ENCODE results near the gene LPIN3. TPM values are rescaled to one million over a fixed set of nuclear protein-coding genes. Genes with fewer than 3 reads are reported as not detected.

Gene LPIN3
- total and polyA plus RNA-seq, 7 donors, result 0.57 to 3.0 (median 1.5) TPM

GRCh38 chr20:41355192-41355591 lies 14.6 kb downstream of the LPIN3 start:
- Histone ChIP-seq H3K4me3 (no peak overlapping the region), H3K36me3 (ENCODE audit: insufficient read depth in 1 of 2, low read depth in 1 of 2) (no peaks in the 10 kb centered on the region), H3K27me3 (ENCODE audit: insufficient read depth in 3 of 3, low read length in 2 of 3) (no peaks in the 10 kb centered on the region), H3K27ac (no peak overlapping the region), H3K9me3 (no peaks in the 10 kb centered on the region), H3K4me1 (no peaks in the 10 kb centered on the region)
- intact Hi-C loops (cut with DNase I), result no loop called here
- no peak for ATAC-seq
- 97 to 100% (median 100%) methylated on average over 3 of the region's 3 CpGs for WGBS, 3 donors
- TF ChIP-seq, protein P1, sequence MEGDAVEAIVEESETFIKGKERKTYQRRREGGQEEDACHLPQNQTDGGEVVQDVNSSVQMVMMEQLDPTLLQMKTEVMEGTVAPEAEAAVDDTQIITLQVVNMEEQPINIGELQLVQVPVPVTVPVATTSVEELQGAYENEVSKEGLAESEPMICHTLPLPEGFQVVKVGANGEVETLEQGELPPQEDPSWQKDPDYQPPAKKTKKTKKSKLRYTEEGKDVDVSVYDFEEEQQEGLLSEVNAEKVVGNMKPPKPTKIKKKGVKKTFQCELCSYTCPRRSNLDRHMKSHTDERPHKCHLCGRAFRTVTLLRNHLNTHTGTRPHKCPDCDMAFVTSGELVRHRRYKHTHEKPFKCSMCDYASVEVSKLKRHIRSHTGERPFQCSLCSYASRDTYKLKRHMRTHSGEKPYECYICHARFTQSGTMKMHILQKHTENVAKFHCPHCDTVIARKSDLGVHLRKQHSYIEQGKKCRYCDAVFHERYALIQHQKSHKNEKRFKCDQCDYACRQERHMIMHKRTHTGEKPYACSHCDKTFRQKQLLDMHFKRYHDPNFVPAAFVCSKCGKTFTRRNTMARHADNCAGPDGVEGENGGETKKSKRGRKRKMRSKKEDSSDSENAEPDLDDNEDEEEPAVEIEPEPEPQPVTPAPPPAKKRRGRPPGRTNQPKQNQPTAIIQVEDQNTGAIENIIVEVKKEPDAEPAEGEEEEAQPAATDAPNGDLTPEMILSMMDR (IDR thresholded peaks at IDR 0.05), result no peak
- no peak for DNase-seq

DNA sequence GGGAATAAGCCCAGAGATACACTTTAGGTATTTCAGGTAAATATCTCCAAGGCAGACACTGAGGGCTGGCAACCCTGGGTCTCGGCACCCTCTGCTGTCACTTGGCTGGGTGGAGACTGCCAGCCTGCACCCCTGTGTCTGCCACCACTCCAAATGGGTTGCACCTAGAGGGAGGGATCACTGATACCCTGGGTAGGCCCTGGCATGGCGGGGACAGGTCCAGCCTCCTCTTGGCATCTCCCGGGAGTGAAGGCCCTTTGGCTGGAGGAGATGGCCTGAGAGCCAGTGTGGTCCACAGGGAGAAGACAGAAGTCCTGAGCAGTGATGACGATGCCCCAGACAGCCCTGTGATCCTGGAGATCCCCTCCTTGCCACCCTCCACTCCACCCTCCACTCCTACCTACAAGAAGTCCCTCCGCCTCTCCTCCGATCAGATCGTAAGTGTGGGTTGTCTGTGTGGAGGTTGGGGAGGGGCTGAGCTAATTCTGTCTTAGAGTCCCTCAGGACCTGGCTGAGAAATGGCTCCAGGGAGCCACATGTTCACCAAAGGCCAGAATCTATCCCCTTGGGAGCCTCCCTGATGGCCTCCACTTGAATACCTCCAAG lies 15.1 kb downstream of the LPIN3 start:
- intact Hi-C loops (cut with DNase I), result no loop called here
- Histone ChIP-seq H3K27ac (no peak overlapping the region), H3K36me3 (ENCODE audit: insufficient read depth in 1 of 2, low read depth in 1 of 2) (no peaks in the 10 kb centered on the region), H3K9me3 (no peaks in the 10 kb centered on the region), H3K4me1 (no peaks in the 10 kb centered on the region), H3K27me3 (ENCODE audit: insufficient read depth in 3 of 3, low read length in 2 of 3) (no peaks in the 10 kb centered on the region), H3K4me3 (no peak overlapping the region)
- ATAC-seq, result no peak
- TF ChIP-seq, protein P1 (IDR thresholded peaks at IDR 0.05), result no peak
- WGBS, 3 donors, result 73 to 85% (median 77%) methylated on average over 6 to 7 of the region's 7 CpGs
- DNase-seq, result peak in 1 of 2 donors; percentile 30

DNA sequence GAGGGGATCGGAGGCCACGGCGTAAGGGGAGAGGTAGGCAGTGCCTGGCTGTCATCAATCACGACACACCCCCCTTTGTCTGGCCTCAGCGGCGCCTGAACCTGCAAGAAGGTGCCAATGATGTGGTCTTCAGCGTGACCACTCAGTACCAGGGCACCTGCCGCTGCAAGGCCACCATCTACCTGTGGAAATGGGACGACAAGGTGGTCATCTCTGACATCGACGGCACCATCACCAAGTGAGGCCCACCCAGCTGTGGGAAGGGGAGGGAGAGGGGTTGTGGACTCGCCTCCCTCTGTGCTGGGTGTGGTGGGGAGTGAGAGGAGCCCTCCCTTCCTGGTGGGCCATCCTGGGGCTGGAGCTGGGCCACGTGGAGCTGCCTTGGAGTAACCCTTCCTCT lies 16.3 kb downstream of the LPIN3 start:
- H3K9me3 ChIP-seq, result no peaks in the 10 kb centered on the region
- peak in 1 of 2 donors; percentile 30 for DNase-seq

GRCh38 chr20:41357424-41358163 lies 17.0 kb downstream of the LPIN3 start:
- Histone ChIP-seq H3K27ac (no peak overlapping the region), H3K9me3 (no peaks in the 10 kb centered on the region), H3K27me3 (ENCODE audit: insufficient read depth in 3 of 3, low read length in 2 of 3) (no peaks in the 10 kb centered on the region), H3K4me3 (no peak overlapping the region), H3K4me1 (peaks cover 9% of the 10 kb centered on the region), H3K36me3 (ENCODE audit: insufficient read depth in 1 of 2, low read depth in 1 of 2) (no peaks in the 10 kb centered on the region)
- 79 to 88% (median 84%) methylated on average over 11 of the region's 11 CpGs for WGBS, 3 donors
- DNase-seq, result peak in 1 of 2 donors; percentile 50
- no peak for ATAC-seq
- TF ChIP-seq, protein P1 (IDR thresholded peaks at IDR 0.05), result no peak
- intact Hi-C loops (cut with DNase I), result no loop called here

More for the DNA sequence above, 16.3 kb downstream of the LPIN3 start:
- Histone ChIP-seq H3K36me3 (ENCODE audit: insufficient read depth in 1 of 2, low read depth in 1 of 2) (no peaks in the 10 kb centered on the region), H3K4me1 (peaks cover 4% of the 10 kb centered on the region), H3K4me3 (no peak overlapping the region), H3K27ac (no peak overlapping the region), H3K27me3 (ENCODE audit: insufficient read depth in 3 of 3, low read length in 2 of 3) (no peaks in the 10 kb centered on the region)
- WGBS, 3 donors, result 87 to 93% (median 89%) methylated on average over 13 of the region's 13 CpGs
- no peak for ATAC-seq
- intact Hi-C loops (cut with DNase I), result no loop called here
- TF ChIP-seq, protein P1 (IDR thresholded peaks at IDR 0.05), result no peak
